ENCODE results near the gene ATP4B. TPM values are rescaled to one million over a fixed set of nuclear protein-coding genes. Genes with fewer than 3 reads are reported as not detected.

Gene ATP4B
- total and polyA plus RNA-seq, 2 of the 8 experiments (the other 6 are each of a cell fraction or from before 2014, with no cell fraction given): 0.05 TPM; not detected in 1

GRCh38 chr13:113667771-113668490 lies 9.9 kb upstream of the ATP4B start:
- H4K5ac ChIP-seq (ENCODE audit: insufficient read length, low read depth, low read length): no peak overlapping the region
- no peak overlapping the region for H3K14ac ChIP-seq (ENCODE audit: insufficient read length)
- no peaks in the 10 kb centered on the region for H3K79me1 ChIP-seq (ENCODE audit: low read depth, low read length)
- no peak overlapping the region for H3K4me2 ChIP-seq (ENCODE audit: insufficient read depth in 1 of 2, low read depth in 2 of 2, low read length in 2 of 2)
- H3K27me3 ChIP-seq (replicated peaks in 1 of 4; ENCODE audit: control insufficient read depth in 3 of 4, extremely low read depth in 1 of 4, insufficient read depth in 3 of 4, low read length in 3 of 4): no peaks in the 10 kb centered on the region
- H2AFZ ChIP-seq (ENCODE audit: low read length): no peak overlapping the region
- H3K79me2 ChIP-seq (ENCODE audit: control insufficient read depth in 1 of 2, insufficient read depth in 2 of 2, low read length in 2 of 2): no peaks in the 10 kb centered on the region
- H4K20me1 ChIP-seq (replicated peaks in 1 of 2; ENCODE audit: control insufficient read depth in 1 of 2, insufficient read depth in 2 of 2, low read length in 2 of 2): peaks cover 0 to 5% of the 10 kb centered on the region in 2 experiments
- TF ChIP-seq E2F6 (IDR thresholded peaks at IDR 0.05) (no peak), KDM4A (IDR thresholded peaks at IDR 0.05; ENCODE audit: low read depth, low read length, severe bottlenecking) (no peak), MAFK (IDR thresholded peaks at IDR 0.05; ENCODE audit: low read depth, low read length) (no peak), CHD2 (IDR thresholded peaks at IDR 0.05; ENCODE audit: low read length) (no peak), RFX5 (IDR thresholded peaks at IDR 0.05; ENCODE audit: borderline replicate concordance, low read depth, low read length) (no peak), EGR1 (IDR thresholded peaks at IDR 0.05; ENCODE audit: borderline replicate concordance, low read depth, low read length) (no peak)
- H2BK20ac ChIP-seq (ENCODE audit: low read length): no peak overlapping the region
- H3K4ac ChIP-seq (replicated peaks; ENCODE audit: insufficient read length, low read depth, low read length): no peak overlapping the region
- 86% methylated on average over 23 of the region's 29 CpGs; no CpG with 5 or more reads in 1 of the 2 experiments for WGBS, 2 experiments (ENCODE audit: extremely low coverage in 1 of 2, insufficient coverage in 1 of 2, insufficient read length in 1 of 2, insufficient replicate concordance in 2 of 2, low coverage in 1 of 2, low lambda C conversion rate in 2 of 2, missing lambda C conversion rate in 1 of 2)
- H3K23me2 ChIP-seq (ENCODE audit: low read depth, low read length): peaks cover 5% of the 10 kb centered on the region; the same call in 1 of the 2 replicates
- no peak overlapping the region for H3K27ac ChIP-seq (ENCODE audit: low read depth, low read length)
- H3K23ac ChIP-seq (ENCODE audit: insufficient read length): no peak overlapping the region
- no peaks in the 10 kb centered on the region for H3K9me3 ChIP-seq (ENCODE audit: insufficient read depth in 2 of 2, low read depth in 1 of 2, low read length in 1 of 2)
- no peak overlapping the region for H2BK5ac ChIP-seq (ENCODE audit: low read depth, low read length)
- H4K91ac ChIP-seq (replicated peaks; ENCODE audit: insufficient read length, low read length): no peak overlapping the region
- H2BK120ac ChIP-seq (replicated peaks; ENCODE audit: low read depth, low read length): no peak overlapping the region
- no peak overlapping the region for H2BK12ac ChIP-seq (ENCODE audit: low read depth, low read length)
- no peak overlapping the region for H2BK15ac ChIP-seq (ENCODE audit: low read length)
- H3K9ac ChIP-seq (replicated peaks in 1 of 4; ENCODE audit: extremely low read depth in 1 of 4, low read depth in 3 of 4, low read length in 3 of 4): no peak overlapping the region
- CTCF ChIA-PET (ENCODE audit: partially characterized antibody): interaction anchor here (0.6 to 3.7 kb wide), 4 partner anchors 56 to 279 kb away, joined by 3 to 19 read pairs (median 4); no protein-coding TSS in a partner anchor
- H4K8ac ChIP-seq (ENCODE audit: extremely low read depth, insufficient read depth, low read length): no peak overlapping the region; the same call in 1 of the 2 replicates
- DNase-seq (ENCODE audit: low read depth in 1 of 2, low spot score in 2 of 2): no peak
- no peak overlapping the region for H2AK5ac ChIP-seq (ENCODE audit: low read depth, low read length)
- H3K4me3 ChIP-seq (ENCODE audit: extremely low read depth in 1 of 4, insufficient read depth in 2 of 4, low read depth in 3 of 4, low read length in 4 of 4): no peak overlapping the region
- FAIRE-seq: no peak
- no peaks in the 10 kb centered on the region; a peak in 1 of 8 replicates for H3K36me3 ChIP-seq (ENCODE audit: control insufficient read depth in 2 of 4, insufficient read depth in 4 of 4, low read length in 3 of 4)
- POLR2A ChIA-PET (ENCODE audit: partially characterized antibody): interaction anchor here (0.9 to 1.0 kb wide), 2 partner anchors 57 to 59 kb away, joined by 4 read pairs; no protein-coding TSS in a partner anchor
- H3K56ac ChIP-seq (replicated peaks; ENCODE audit: insufficient read length, low read depth, low read length): no peak overlapping the region
- peaks cover 0 to 2% (median 0%) of the 10 kb centered on the region in 4 experiments; a peak in 2 of 7 replicates for H3K4me1 ChIP-seq (replicated peaks in 1 of 4; ENCODE audit: control insufficient read depth in 3 of 4, insufficient read depth in 4 of 4, low read length in 3 of 4)
- H3K18ac ChIP-seq (ENCODE audit: extremely low read depth, low read length): no peak overlapping the region

All from H1 (cell line).